GM18520 (cell line): ENCODE data around the gene SPDYE6.
"Not testable (repeated sequence)": the region's sequence is repeated elsewhere in the genome, so short reads cannot be mapped to it uniquely, and the experiment has no call there.

Source experiments
- ATAC-seq: cut with Tn5 transposase; IDR thresholded peaks from one replicate; pipeline ENCODE4 v1.9.1; 2021; ENCODE audit not compliant: unreplicated experiment

Gene SPDYE6

GRCh38 chr7:102356344-102356743, at the start of gene SPDYE6:
Gene SPDYE6, minus strand, starts transcription at chr7:102356444. Its CDS starts 421 bp downstream, at chr7:102356023.
- not testable (repeated sequence) for ATAC-seq

- ATAC-seq: not testable (repeated sequence)
These were observed 48.6 kb upstream of the SPDYE6 start for GRCh38 chr7:102404862-102405188.

- ATAC-seq: peak; percentile 83
These were observed 48.0 kb upstream of the SPDYE6 start for GRCh38 chr7:102404005-102404861.

GRCh38 chr7:102403563-102403962, 47.3 kb upstream of the SPDYE6 start:
- ATAC-seq: no peak

- no peak for ATAC-seq
These were observed 44.1 kb upstream of the SPDYE6 start for GRCh38 chr7:102400360-102400759.

- no peak for ATAC-seq
These were observed 42.3 kb upstream of the SPDYE6 start for GRCh38 chr7:102398543-102398942.

GRCh38 chr7:102396710-102397019, 40.4 kb upstream of the SPDYE6 start:
- ATAC-seq: no peak

GRCh38 chr7:102395873-102396709, 39.8 kb upstream of the SPDYE6 start, which contains the start of gene PRKRIP1:
Gene PRKRIP1, plus strand, starts transcription at chr7:102396363. Its CDS starts 49 bp downstream, at chr7:102396412.
- ATAC-seq: peak; percentile 98

- no peak for ATAC-seq
These were observed 39.3 kb upstream of the SPDYE6 start for GRCh38 chr7:102395592-102395872.

- no peak for ATAC-seq
These were observed 37.2 kb upstream of the SPDYE6 start for GRCh38 chr7:102393467-102393866.

- no peak for ATAC-seq
These were observed 36.1 kb upstream of the SPDYE6 start for GRCh38 chr7:102392330-102392729.

- ATAC-seq: no peak
These were observed 34.6 kb upstream of the SPDYE6 start for GRCh38 chr7:102390697-102391484.

- ATAC-seq: no peak
These were observed 33.6 kb upstream of the SPDYE6 start for GRCh38 chr7:102389810-102390209.

- ATAC-seq: no peak
These were observed 30.8 kb upstream of the SPDYE6 start for GRCh38 chr7:102387064-102387463.

- ATAC-seq: not testable (repeated sequence)
These were observed 25.6 kb upstream of the SPDYE6 start for GRCh38 chr7:102381696-102382425.

GRCh38 chr7:102380837-102381236, 24.6 kb upstream of the SPDYE6 start:
- ATAC-seq: not testable (repeated sequence)

GRCh38 chr7:102376964-102377466, 20.8 kb upstream of the SPDYE6 start:
- ATAC-seq: no peak

- not testable (repeated sequence) for ATAC-seq
These were observed 16.6 kb upstream of the SPDYE6 start for GRCh38 chr7:102372796-102373195.

GRCh38 chr7:102370038-102370437, 13.8 kb upstream of the SPDYE6 start:
- ATAC-seq: not testable (repeated sequence)

GRCh38 chr7:102365390-102365789, 9.1 kb upstream of the SPDYE6 start:
- ATAC-seq: not testable (repeated sequence)
